Fibroblast of pulmonary artery (primary cell): ENCODE data around the gene AHR.

Source experiments
- DNase-seq: peaks from one replicate; pipeline ENCODE4 v3.0.0-alpha.2; 2010; ENCODE audit warnings: low read depth
- H3K4me3 ChIP-seq: replicated peaks from 2 replicates; pipeline ENCODE4 v1.5.1; 2011; ENCODE audit warnings: low read depth, mild to moderate bottlenecking, control low read depth, low read length, moderate library complexity
- TF ChIP-seq, protein P1 (sequence below): IDR thresholded peaks from 2 replicates; pipeline ENCODE4 v1.5.1; 2011; ENCODE audit warnings: mild to moderate bottlenecking, control low read depth, low read length, inconsistent platforms; ENCODE audit errors: missing control alignments

AHR gene

DNA sequence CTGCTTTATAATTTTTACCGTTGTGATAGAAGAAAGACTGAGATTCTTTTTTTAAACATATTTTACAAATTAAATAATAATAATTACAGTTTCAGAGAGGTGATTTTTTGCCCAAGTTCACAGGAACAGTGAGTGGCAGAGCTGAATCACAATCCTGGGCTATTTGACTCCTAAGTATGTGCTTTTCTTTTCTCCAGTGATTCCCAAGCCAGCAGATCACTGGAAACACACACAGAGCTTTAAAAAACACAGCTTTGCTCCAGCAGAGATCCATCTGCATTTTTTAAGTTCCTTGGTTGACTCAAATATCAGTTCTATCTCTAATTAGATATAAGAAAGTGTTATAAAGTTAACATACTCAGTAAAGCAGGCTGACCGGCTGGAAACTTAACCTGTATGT lies 69.0 kb downstream of the AHR start:
- DNase-seq, result no peak
- no peak overlapping the region for H3K4me3 ChIP-seq
- TF ChIP-seq, protein P1, sequence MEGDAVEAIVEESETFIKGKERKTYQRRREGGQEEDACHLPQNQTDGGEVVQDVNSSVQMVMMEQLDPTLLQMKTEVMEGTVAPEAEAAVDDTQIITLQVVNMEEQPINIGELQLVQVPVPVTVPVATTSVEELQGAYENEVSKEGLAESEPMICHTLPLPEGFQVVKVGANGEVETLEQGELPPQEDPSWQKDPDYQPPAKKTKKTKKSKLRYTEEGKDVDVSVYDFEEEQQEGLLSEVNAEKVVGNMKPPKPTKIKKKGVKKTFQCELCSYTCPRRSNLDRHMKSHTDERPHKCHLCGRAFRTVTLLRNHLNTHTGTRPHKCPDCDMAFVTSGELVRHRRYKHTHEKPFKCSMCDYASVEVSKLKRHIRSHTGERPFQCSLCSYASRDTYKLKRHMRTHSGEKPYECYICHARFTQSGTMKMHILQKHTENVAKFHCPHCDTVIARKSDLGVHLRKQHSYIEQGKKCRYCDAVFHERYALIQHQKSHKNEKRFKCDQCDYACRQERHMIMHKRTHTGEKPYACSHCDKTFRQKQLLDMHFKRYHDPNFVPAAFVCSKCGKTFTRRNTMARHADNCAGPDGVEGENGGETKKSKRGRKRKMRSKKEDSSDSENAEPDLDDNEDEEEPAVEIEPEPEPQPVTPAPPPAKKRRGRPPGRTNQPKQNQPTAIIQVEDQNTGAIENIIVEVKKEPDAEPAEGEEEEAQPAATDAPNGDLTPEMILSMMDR, result no peak

DNA sequence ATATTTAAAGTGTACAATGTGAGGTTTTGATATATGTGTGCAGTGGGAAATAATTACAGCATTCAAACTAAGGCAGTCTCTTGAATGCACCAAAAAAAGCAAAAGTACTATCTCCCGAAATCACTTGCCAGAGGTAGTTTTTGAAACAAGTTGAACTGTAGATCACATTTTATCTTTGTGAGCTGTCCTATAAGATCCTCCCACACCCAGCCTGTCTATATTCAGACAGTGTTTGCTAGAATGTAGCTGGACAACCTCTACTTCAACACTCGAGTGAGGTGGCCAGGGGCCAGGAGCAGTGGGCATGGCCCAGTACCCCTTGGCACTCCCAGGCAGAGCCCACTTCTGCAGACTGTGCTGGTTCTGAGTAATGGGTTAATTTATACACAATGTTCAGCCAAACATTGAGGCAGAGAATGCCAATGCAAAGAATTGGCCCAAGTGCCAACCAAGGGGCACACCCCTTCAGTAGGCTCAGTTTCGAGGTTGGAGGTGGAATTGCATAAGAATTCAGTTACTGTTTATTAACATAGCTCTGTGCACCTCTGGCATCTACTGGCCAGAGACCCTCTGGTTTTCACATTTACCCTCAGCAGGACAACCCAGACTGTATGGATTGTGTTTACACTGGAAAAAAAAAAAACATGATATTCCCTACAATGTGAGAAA lies 70.5 kb downstream of the AHR start:
- no peak overlapping the region for H3K4me3 ChIP-seq
- TF ChIP-seq, protein P1, result no peak
- no peak for DNase-seq

DNA sequence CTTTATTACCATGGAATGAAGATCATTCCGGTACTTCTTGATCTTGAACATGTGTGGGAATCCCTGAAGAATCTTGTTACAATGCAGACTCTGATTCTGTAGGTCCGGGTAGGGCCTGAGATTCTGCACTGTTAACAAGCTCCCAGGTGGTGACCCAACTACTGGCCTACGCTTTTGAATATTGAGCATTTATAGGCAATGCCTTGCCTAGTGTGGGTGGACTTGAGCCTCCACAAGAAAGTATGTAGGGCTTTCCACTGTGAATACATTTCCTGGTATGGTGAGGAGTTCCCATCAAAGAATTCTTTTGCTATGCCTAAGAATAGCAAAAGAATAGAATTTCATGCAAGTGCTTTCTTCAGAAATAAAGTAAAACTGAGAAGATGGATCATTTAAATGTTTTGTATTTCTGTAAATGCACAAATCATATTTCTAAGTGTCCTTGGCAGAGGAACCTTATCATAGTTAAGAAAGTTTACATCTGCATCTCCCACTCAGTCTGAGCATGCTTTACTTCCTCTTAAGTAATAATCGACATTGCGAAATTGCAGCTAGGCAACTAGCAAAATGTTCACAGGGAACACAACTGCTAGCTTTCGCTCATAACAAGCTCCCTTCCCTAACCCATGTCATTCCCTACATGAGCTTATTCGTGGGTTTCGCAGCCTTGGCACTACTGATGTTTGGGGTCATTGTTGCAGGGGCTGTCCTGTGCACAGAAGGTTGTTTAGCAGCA lies 71.4 kb downstream of the AHR start:
- H3K4me3 ChIP-seq, result no peak overlapping the region
- peak; percentile 99 for DNase-seq
- TF ChIP-seq, protein P1, result no peak

DNA sequence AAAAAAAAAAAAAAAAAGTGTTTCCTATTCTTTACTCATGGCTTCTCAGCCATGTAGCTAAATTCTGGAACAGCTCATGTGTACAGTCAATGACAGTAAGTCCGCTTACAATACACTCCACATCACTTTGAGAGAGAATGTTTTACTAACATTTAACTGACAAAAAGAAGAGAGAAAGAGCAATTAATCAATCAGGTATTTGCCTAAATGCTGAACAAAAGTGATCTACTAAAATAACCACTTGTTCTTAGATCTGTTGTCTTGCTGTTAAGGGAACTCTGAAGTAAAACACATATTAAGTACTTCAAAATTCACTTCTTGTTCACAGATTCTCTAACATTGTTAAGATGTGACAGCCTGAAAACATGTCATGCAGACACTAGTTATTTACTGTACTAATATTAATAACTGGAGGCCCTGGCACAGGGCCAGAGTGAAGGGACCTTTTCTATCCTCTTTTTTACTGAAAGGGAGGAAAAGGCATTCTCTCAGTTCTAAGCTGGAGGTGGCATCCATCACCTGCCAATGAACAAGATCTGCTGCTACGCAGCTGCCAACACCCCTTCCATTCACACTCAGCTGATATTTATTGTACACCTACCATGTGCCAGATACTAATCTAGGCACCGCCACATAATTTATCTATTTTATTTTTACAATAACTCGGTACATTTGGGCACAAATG lies 72.6 kb downstream of the AHR start:
- no peak overlapping the region for H3K4me3 ChIP-seq
- peak; percentile 30 for DNase-seq
- TF ChIP-seq, protein P1, result no peak

DNA sequence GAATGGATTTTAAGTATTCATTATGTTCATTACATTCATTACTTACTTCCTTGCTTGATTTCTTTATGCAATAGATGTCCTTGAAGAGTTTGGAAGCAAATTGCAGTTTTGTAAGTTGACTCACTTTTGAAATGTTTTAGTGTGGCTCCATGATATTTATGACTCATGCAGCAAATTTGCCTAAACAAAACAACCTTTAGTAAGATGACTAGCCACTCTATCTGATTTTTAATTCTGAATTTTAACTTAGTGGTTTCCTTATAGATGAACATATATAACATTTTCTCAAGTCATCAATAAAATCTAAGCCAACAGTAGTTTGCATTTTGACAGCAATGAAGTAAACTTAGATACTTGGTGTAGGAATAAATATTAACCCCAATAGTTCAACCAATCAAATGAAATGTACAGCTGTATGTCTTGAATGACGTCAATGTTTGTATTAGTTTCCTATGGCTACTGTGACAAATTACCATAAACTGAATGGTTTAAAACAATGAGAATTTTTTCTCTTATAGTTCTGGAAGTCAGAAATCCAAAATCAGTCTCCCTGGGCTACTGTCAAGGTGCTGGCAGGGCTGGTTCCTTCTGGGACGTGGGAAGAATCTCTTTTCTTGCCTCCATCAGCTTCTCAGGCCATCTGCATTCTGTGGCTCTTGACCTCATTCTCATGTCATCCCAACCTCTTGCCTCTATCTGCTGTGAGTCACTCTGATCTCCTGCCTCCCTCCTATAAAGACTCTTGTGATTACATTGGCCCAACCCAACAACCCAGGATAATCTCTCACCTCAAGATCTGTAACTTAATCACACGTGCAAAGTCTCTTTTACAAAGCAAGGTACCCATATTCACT lies 73.4 kb downstream of the AHR start:
- H3K4me3 ChIP-seq, result no peak overlapping the region
- TF ChIP-seq, protein P1, result no peak
- DNase-seq, result peak; percentile 97

DNA sequence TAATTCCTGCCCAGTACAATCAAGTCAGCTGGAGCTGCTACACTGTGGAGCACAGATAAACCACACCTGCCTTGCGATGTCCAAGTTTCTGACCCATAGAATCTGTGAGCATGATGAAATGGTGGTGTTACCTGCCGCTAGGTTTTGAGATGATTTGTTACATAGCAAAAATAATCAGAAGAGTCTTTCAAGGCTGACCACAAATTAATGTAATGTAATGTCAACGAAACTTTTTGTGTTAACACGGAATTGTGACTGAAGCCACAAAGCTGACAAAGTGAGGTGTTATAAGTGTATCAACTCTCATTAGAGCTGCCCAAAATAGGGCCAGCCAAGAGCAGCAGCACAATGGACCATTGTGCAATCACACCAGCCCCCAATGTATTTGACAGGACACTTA lies 75.7 kb downstream of the AHR start:
- H3K4me3 ChIP-seq, result no peak overlapping the region
- TF ChIP-seq, protein P1, result no peak
- no peak for DNase-seq
